Measurements from ENCODE around the gene NELL1.

The NELL1 gene

GRCh38 chr11:21554284-21554683 is 884.9 kb downstream of the NELL1 start:
- no peak overlapping the region for H2BK5ac ChIP-seq (ENCODE audit: low read length)
- no peak overlapping the region for H3K4ac ChIP-seq (ENCODE audit: low read depth, low read length)
- no peak overlapping the region for H4K8ac ChIP-seq (ENCODE audit: low read depth, low read length)
- no peaks in the 10 kb centered on the region for H3K4me1 ChIP-seq (ENCODE audit: control insufficient read depth, low read depth, low read length)
- no peak overlapping the region for H3K56ac ChIP-seq (ENCODE audit: low read length)
- no peak overlapping the region for H3K27ac ChIP-seq (ENCODE audit: low read depth, low read length)
- no peaks in the 10 kb centered on the region for H3K79me1 ChIP-seq (ENCODE audit: low read length)
- H3K36me3 ChIP-seq (ENCODE audit: control insufficient read depth, insufficient read depth, low read length) = no peaks in the 10 kb centered on the region
- H3K4me2 ChIP-seq (ENCODE audit: low read length) = no peak overlapping the region
- no peaks in the 10 kb centered on the region for H3K79me2 ChIP-seq (ENCODE audit: control insufficient read depth, insufficient read depth, low read length)
- DNase-seq = no peak
- no peaks in the 10 kb centered on the region for H3K27me3 ChIP-seq (ENCODE audit: insufficient read depth, low read length, poor library complexity)
- no peak overlapping the region for H3K23ac ChIP-seq (ENCODE audit: low read length)
- no peak overlapping the region for H3K9ac ChIP-seq (ENCODE audit: low read length)
- H4K5ac ChIP-seq (ENCODE audit: low read length) = no peak overlapping the region
- no CpG with 5 or more reads among the region's 3 CpGs for WGBS (ENCODE audit: extremely low coverage, insufficient coverage, low lambda C conversion rate)
- no peak overlapping the region for H3K18ac ChIP-seq (ENCODE audit: low read length)
- no peak overlapping the region for H3K4me3 ChIP-seq (ENCODE audit: low read length)
- no peak overlapping the region for H2BK120ac ChIP-seq (ENCODE audit: low read depth, low read length)
- no peak overlapping the region for H2BK15ac ChIP-seq (replicated peaks; ENCODE audit: low read depth)
- no peak overlapping the region for H2AK5ac ChIP-seq (ENCODE audit: low read length)

- no peaks in the 10 kb centered on the region for H3K79me2 ChIP-seq (ENCODE audit: control insufficient read depth, insufficient read depth, low read length)
- whole genome bisulfite sequencing (ENCODE audit: extremely low coverage, insufficient coverage, low lambda C conversion rate) = no CpG with 5 or more reads among the region's 3 CpGs
- no peak overlapping the region for H2BK120ac ChIP-seq (ENCODE audit: low read depth, low read length)
Measured at GRCh38 chr11:21556926-21557325, 887.5 kb downstream of the NELL1 start.

GRCh38 chr11:21560466-21560975 is 891.1 kb downstream of the NELL1 start:
- Histone ChIP-seq H2BK120ac (ENCODE audit: low read depth, low read length) (no peak overlapping the region), H2BK15ac (replicated peaks; ENCODE audit: low read depth) (no peak overlapping the region), H3K18ac (ENCODE audit: low read length) (no peak overlapping the region), H4K5ac (ENCODE audit: low read length) (no peak overlapping the region), H3K9ac (ENCODE audit: low read length) (no peak overlapping the region), H2BK5ac (ENCODE audit: low read length) (no peak overlapping the region), H3K79me2 (ENCODE audit: control insufficient read depth, insufficient read depth, low read length) (no peaks in the 10 kb centered on the region), H3K4me1 (ENCODE audit: control insufficient read depth, low read depth, low read length) (no peaks in the 10 kb centered on the region), H2AK5ac (ENCODE audit: low read length) (no peak overlapping the region), H3K27me3 (ENCODE audit: insufficient read depth, low read length, poor library complexity) (no peaks in the 10 kb centered on the region), H3K4me3 (ENCODE audit: low read length) (no peak overlapping the region), H3K4me2 (ENCODE audit: low read length) (no peak overlapping the region), H3K27ac (ENCODE audit: low read depth, low read length) (no peak overlapping the region), H3K36me3 (ENCODE audit: control insufficient read depth, insufficient read depth, low read length) (no peaks in the 10 kb centered on the region), H3K4ac (ENCODE audit: low read depth, low read length) (no peak overlapping the region), H4K8ac (ENCODE audit: low read depth, low read length) (no peak overlapping the region), H3K79me1 (ENCODE audit: low read length) (no peaks in the 10 kb centered on the region), H3K56ac (ENCODE audit: low read length) (no peak overlapping the region), H3K23ac (ENCODE audit: low read length) (no peak overlapping the region)
- no CpG with 5 or more reads among the region's 2 CpGs for WGBS (ENCODE audit: extremely low coverage, insufficient coverage, low lambda C conversion rate)
- DNase-seq = no peak

More at GRCh38 chr11:21556926-21557325, 887.5 kb downstream of the NELL1 start:
- H3K27me3 ChIP-seq (ENCODE audit: insufficient read depth, low read length, poor library complexity) = no peaks in the 10 kb centered on the region
- no peak overlapping the region for H3K27ac ChIP-seq (ENCODE audit: low read depth, low read length)
- H2BK5ac ChIP-seq (ENCODE audit: low read length) = no peak overlapping the region
- H2BK15ac ChIP-seq (replicated peaks; ENCODE audit: low read depth) = no peak overlapping the region
- H3K18ac ChIP-seq (ENCODE audit: low read length) = no peak overlapping the region
- H3K4me1 ChIP-seq (ENCODE audit: control insufficient read depth, low read depth, low read length) = no peaks in the 10 kb centered on the region
- no peak for DNase-seq
- H3K79me1 ChIP-seq (ENCODE audit: low read length) = no peaks in the 10 kb centered on the region
- no peak overlapping the region for H3K4ac ChIP-seq (ENCODE audit: low read depth, low read length)
- H3K36me3 ChIP-seq (ENCODE audit: control insufficient read depth, insufficient read depth, low read length) = no peaks in the 10 kb centered on the region
- no peak overlapping the region for H3K9ac ChIP-seq (ENCODE audit: low read length)
- H4K5ac ChIP-seq (ENCODE audit: low read length) = no peak overlapping the region
- H3K23ac ChIP-seq (ENCODE audit: low read length) = no peak overlapping the region
- H3K4me3 ChIP-seq (ENCODE audit: low read length) = no peak overlapping the region
- H3K56ac ChIP-seq (ENCODE audit: low read length) = no peak overlapping the region
- no peak overlapping the region for H3K4me2 ChIP-seq (ENCODE audit: low read length)
- no peak overlapping the region for H4K8ac ChIP-seq (ENCODE audit: low read depth, low read length)
- H2AK5ac ChIP-seq (ENCODE audit: low read length) = no peak overlapping the region

- DNase-seq = no peak
- Histone ChIP-seq H3K23ac (ENCODE audit: low read length) (no peak overlapping the region), H3K4me3 (ENCODE audit: low read length) (no peak overlapping the region), H3K79me1 (ENCODE audit: low read length) (no peaks in the 10 kb centered on the region), H4K8ac (ENCODE audit: low read depth, low read length) (no peak overlapping the region), H2BK120ac (ENCODE audit: low read depth, low read length) (no peak overlapping the region), H3K18ac (ENCODE audit: low read length) (no peak overlapping the region), H2BK5ac (ENCODE audit: low read length) (no peak overlapping the region), H3K56ac (ENCODE audit: low read length) (no peak overlapping the region), H3K36me3 (ENCODE audit: control insufficient read depth, insufficient read depth, low read length) (no peaks in the 10 kb centered on the region), H3K27ac (ENCODE audit: low read depth, low read length) (no peak overlapping the region), H3K4me1 (ENCODE audit: control insufficient read depth, low read depth, low read length) (no peaks in the 10 kb centered on the region), H3K27me3 (ENCODE audit: insufficient read depth, low read length, poor library complexity) (no peaks in the 10 kb centered on the region), H2AK5ac (ENCODE audit: low read length) (no peak overlapping the region), H4K5ac (ENCODE audit: low read length) (no peak overlapping the region), H3K4ac (ENCODE audit: low read depth, low read length) (no peak overlapping the region), H3K4me2 (ENCODE audit: low read length) (no peak overlapping the region), H3K79me2 (ENCODE audit: control insufficient read depth, insufficient read depth, low read length) (no peaks in the 10 kb centered on the region), H2BK15ac (replicated peaks; ENCODE audit: low read depth) (no peak overlapping the region), H3K9ac (ENCODE audit: low read length) (no peak overlapping the region)
- WGBS (ENCODE audit: extremely low coverage, insufficient coverage, low lambda C conversion rate) = no CpG with 5 or more reads among the region's 1 CpG
Measured at GRCh38 chr11:21561581-21561980, 892.2 kb downstream of the NELL1 start.

GRCh38 chr11:21564095-21564494 is 894.7 kb downstream of the NELL1 start:
- Histone ChIP-seq H3K9ac (ENCODE audit: low read length) (no peak overlapping the region), H3K4me1 (ENCODE audit: control insufficient read depth, low read depth, low read length) (no peaks in the 10 kb centered on the region), H3K4ac (ENCODE audit: low read depth, low read length) (no peak overlapping the region), H4K8ac (ENCODE audit: low read depth, low read length) (no peak overlapping the region), H3K36me3 (ENCODE audit: control insufficient read depth, insufficient read depth, low read length) (no peaks in the 10 kb centered on the region), H2BK5ac (ENCODE audit: low read length) (no peak overlapping the region), H3K4me3 (ENCODE audit: low read length) (no peak overlapping the region), H3K27ac (ENCODE audit: low read depth, low read length) (no peak overlapping the region), H3K4me2 (ENCODE audit: low read length) (no peak overlapping the region), H2BK15ac (replicated peaks; ENCODE audit: low read depth) (no peak overlapping the region), H3K79me2 (ENCODE audit: control insufficient read depth, insufficient read depth, low read length) (no peaks in the 10 kb centered on the region), H2BK120ac (ENCODE audit: low read depth, low read length) (no peak overlapping the region), H3K18ac (ENCODE audit: low read length) (no peak overlapping the region), H3K56ac (ENCODE audit: low read length) (no peak overlapping the region), H3K79me1 (ENCODE audit: low read length) (no peaks in the 10 kb centered on the region), H4K5ac (ENCODE audit: low read length) (no peak overlapping the region), H3K23ac (ENCODE audit: low read length) (no peak overlapping the region), H3K27me3 (ENCODE audit: insufficient read depth, low read length, poor library complexity) (no peaks in the 10 kb centered on the region), H2AK5ac (ENCODE audit: low read length) (no peak overlapping the region)
- WGBS (ENCODE audit: extremely low coverage, insufficient coverage, low lambda C conversion rate) = no CpG with 5 or more reads among the region's 2 CpGs
- DNase-seq = no peak
